Measurements from ENCODE around the gene ZNF836. TPM values are rescaled to one million over a fixed set of nuclear protein-coding genes. Genes with fewer than 3 reads are reported as not detected.

ZNF836 gene
- total RNA-seq, 1 donor from 2014 or later: 4.8 TPM

Other genes with a start within 250 kb of the ZNF836 start
- gene ZNF613, start 244.1 kb downstream of the ZNF836 start, total RNA-seq: 3.4 and 5.8 TPM in 2 replicates
- gene ZNF350, start 184.8 kb downstream of the ZNF836 start, total RNA-seq: 6.6 and 10.4 TPM in 2 replicates
- gene ZNF615, start 163.4 kb downstream of the ZNF836 start, total RNA-seq: 3.2 and 13.1 TPM in 2 replicates
- 4.3 and 7.0 TPM in 2 replicates for gene ZNF614, start 143.2 kb downstream of the ZNF836 start, total RNA-seq
- 4.3 and 4.7 TPM in 2 replicates for gene ZNF432, start 122.8 kb downstream of the ZNF836 start, total RNA-seq
- 8.4 and 10.3 TPM in 2 replicates for gene ZNF841, start 75.9 kb downstream of the ZNF836 start, total RNA-seq
- 4.6 and 12.9 TPM in 2 replicates for gene ZNF616, start 31.7 kb downstream of the ZNF836 start, total RNA-seq
- 329 and 361 TPM in 2 replicates for gene PPP2R1A, start 18.4 kb upstream of the ZNF836 start, total RNA-seq
- gene ZNF766, start 98.0 kb upstream of the ZNF836 start, total RNA-seq: 7.3 and 15.0 TPM in 2 replicates
- gene ZNF480, start 125.5 kb upstream of the ZNF836 start, total RNA-seq: 8.0 and 11.0 TPM in 2 replicates
- gene ZNF610, start 164.6 kb upstream of the ZNF836 start, total RNA-seq: 4.5 and 5.8 TPM in 2 replicates
- 20.9 and 22.9 TPM in 2 replicates for gene ZNF880, start 198.3 kb upstream of the ZNF836 start, total RNA-seq
- 17.3 and 22.4 TPM in 2 replicates for gene ZNF528, start 226.2 kb upstream of the ZNF836 start, total RNA-seq

All from kidney epithelial cell (primary cell).